ENCODE data around the gene AGO1.
"Not testable (repeated sequence)": the region's sequence is repeated elsewhere in the genome, so short reads cannot be mapped to it uniquely, and the experiment has no call there.

The AGO1 gene

GRCh38 chr1:35971601-35972000, 88.6 kb downstream of the AGO1 start:
- H3K27me3 ChIP-seq (ENCODE audit: insufficient read depth, low read length, poor library complexity, severe bottlenecking) = no peaks in the 10 kb centered on the region
- no peaks in the 10 kb centered on the region for H3K4me1 ChIP-seq (ENCODE audit: insufficient read depth, low read length, poor library complexity, severe bottlenecking)
- H3F3A ChIP-seq (ENCODE audit: low read depth) = 0 out of 2 replicates have a peak, but pooled peaks cover 3% of the 10 kb centered on the region
- H3K9ac ChIP-seq (ENCODE audit: low read depth, low read length, poor library complexity, severe bottlenecking) = no peak overlapping the region
- no peak overlapping the region for H3K4me2 ChIP-seq (ENCODE audit: low read depth, low read length, poor library complexity, severe bottlenecking)
- peaks cover 11% of the 10 kb centered on the region; the same call in 1 of the 2 replicates for H3K79me2 ChIP-seq (ENCODE audit: insufficient read depth, low read length)
- H2AFZ ChIP-seq (ENCODE audit: low read length) = no peak overlapping the region
- H3K9me3 ChIP-seq (ENCODE audit: insufficient read depth, low read depth, low read length) = no peaks in the 10 kb centered on the region
- peaks cover 8% of the 10 kb centered on the region for H4K20me1 ChIP-seq (ENCODE audit: insufficient read depth, low read length, poor library complexity, severe bottlenecking)
- TF ChIP-seq EZH2phosphoT487 (IDR thresholded peaks at IDR 0.05; ENCODE audit: borderline replicate concordance) (no peak), CTCF (conservative IDR thresholded peaks at IDR 0.05; ENCODE audit: low read length) (no peak)
- no peaks in the 10 kb centered on the region for H3K9me2 ChIP-seq (replicated peaks; ENCODE audit: low read depth, low read length)
- no peak overlapping the region for H3K4me3 ChIP-seq (ENCODE audit: low read length, poor library complexity, severe bottlenecking)
- H3K36me3 ChIP-seq (ENCODE audit: insufficient read depth, low read length) = peaks cover 69% of the 10 kb centered on the region

GRCh38 chr1:35972631-35973030, 89.6 kb downstream of the AGO1 start:
- H3K9me2 ChIP-seq (replicated peaks; ENCODE audit: low read depth, low read length); H4K20me1 ChIP-seq (ENCODE audit: insufficient read depth, low read length, poor library complexity, severe bottlenecking); H3K4me1 ChIP-seq (ENCODE audit: insufficient read depth, low read length, poor library complexity, severe bottlenecking); H3K9ac ChIP-seq (ENCODE audit: low read depth, low read length, poor library complexity, severe bottlenecking); H3F3A ChIP-seq (ENCODE audit: low read depth); H3K9me3 ChIP-seq (ENCODE audit: insufficient read depth, low read depth, low read length); H3K4me2 ChIP-seq (ENCODE audit: low read depth, low read length, poor library complexity, severe bottlenecking); H3K4me3 ChIP-seq (ENCODE audit: low read length, poor library complexity, severe bottlenecking); H2AFZ ChIP-seq (ENCODE audit: low read length); H3K27me3 ChIP-seq (ENCODE audit: insufficient read depth, low read length, poor library complexity, severe bottlenecking): not testable (repeated sequence)
- H3K79me2 ChIP-seq (ENCODE audit: insufficient read depth, low read length) = peaks cover 11% of the 10 kb centered on the region; the same call in 1 of the 2 replicates
- H3K36me3 ChIP-seq (ENCODE audit: insufficient read depth, low read length) = peaks cover 68% of the 10 kb centered on the region

DNA sequence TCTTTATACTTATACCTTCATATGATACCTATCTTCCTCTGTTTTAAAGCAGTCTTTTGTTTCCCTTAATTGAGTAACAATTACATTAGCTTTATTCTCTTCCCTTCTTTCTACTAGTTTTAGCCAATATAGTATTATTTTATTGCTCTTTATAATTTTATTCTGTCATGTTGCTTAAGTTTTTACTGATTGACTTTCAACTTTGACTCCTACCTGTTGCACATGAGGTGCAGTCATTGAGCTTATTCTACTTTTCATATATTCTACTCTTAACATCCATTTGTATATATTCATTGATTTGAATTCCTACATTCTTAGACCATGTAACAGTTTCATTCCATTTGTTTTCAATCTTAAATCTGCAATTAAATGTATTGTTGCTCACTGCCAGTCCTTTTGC, 97.1 kb downstream of the AGO1 start:
- Histone ChIP-seq H3K27me3 (ENCODE audit: insufficient read depth, low read length, poor library complexity, severe bottlenecking) (no peaks in the 10 kb centered on the region), H3K9ac (ENCODE audit: low read depth, low read length, poor library complexity, severe bottlenecking) (no peak overlapping the region), H3K4me3 (ENCODE audit: low read length, poor library complexity, severe bottlenecking) (no peak overlapping the region), H3K4me2 (ENCODE audit: low read depth, low read length, poor library complexity, severe bottlenecking) (no peak overlapping the region), H3F3A (ENCODE audit: low read depth) (no peaks in the 10 kb centered on the region), H2AFZ (ENCODE audit: low read length) (no peak overlapping the region), H3K4me1 (ENCODE audit: insufficient read depth, low read length, poor library complexity, severe bottlenecking) (no peaks in the 10 kb centered on the region), H4K20me1 (ENCODE audit: insufficient read depth, low read length, poor library complexity, severe bottlenecking) (no peaks in the 10 kb centered on the region), H3K36me3 (ENCODE audit: insufficient read depth, low read length) (peaks cover 58% of the 10 kb centered on the region; the same call in 1 of the 2 replicates), H3K79me2 (ENCODE audit: insufficient read depth, low read length) (no peaks in the 10 kb centered on the region), H3K9me2 (replicated peaks; ENCODE audit: low read depth, low read length) (no peaks in the 10 kb centered on the region), H3K9me3 (ENCODE audit: insufficient read depth, low read depth, low read length) (no peaks in the 10 kb centered on the region)
- TF ChIP-seq CTCF (conservative IDR thresholded peaks at IDR 0.05; ENCODE audit: low read length) = no peak
- TF ChIP-seq EZH2phosphoT487 (IDR thresholded peaks at IDR 0.05; ENCODE audit: borderline replicate concordance) = no peak

All from Loucy (cell line).